ENCODE results near the gene ZMYND12.

DNA sequence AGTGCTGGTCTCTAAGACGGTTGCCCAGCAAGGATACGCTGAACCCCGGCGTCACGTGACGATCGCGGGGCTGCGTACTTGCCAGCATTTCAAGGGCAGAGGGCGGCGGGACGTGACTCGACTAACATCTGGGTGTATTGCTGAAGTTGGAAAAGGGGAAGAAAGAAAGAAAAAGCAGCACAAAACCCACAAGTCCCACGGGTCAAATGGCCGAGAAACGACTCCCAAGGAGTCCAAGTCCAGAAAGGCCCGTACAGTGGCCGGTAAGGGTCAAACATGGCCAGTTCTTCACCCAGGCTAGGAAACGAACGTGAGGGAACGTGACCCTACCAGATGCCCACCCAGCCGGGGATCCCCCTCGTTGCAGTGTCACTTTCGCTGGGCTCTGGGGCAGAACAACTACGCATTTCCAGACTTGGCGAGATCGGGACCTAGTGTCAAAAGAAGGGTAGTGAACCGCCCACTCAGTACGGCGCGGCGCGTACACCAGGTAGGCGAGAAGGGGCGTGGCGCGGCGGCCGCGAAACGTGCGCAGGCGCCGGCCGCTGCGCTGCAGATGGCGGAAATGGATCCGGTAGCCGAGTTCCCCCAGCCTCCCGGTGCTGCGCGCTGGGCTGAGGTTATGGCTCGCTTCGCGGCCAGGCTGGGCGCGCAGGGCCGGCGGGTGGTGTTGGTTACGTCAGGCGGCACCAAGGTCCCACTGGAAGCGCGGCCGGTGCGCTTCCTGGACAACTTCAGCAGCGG is at the start of gene ZMYND12, which contains the start of gene PPCS:
- TF ChIP-seq, protein P1, sequence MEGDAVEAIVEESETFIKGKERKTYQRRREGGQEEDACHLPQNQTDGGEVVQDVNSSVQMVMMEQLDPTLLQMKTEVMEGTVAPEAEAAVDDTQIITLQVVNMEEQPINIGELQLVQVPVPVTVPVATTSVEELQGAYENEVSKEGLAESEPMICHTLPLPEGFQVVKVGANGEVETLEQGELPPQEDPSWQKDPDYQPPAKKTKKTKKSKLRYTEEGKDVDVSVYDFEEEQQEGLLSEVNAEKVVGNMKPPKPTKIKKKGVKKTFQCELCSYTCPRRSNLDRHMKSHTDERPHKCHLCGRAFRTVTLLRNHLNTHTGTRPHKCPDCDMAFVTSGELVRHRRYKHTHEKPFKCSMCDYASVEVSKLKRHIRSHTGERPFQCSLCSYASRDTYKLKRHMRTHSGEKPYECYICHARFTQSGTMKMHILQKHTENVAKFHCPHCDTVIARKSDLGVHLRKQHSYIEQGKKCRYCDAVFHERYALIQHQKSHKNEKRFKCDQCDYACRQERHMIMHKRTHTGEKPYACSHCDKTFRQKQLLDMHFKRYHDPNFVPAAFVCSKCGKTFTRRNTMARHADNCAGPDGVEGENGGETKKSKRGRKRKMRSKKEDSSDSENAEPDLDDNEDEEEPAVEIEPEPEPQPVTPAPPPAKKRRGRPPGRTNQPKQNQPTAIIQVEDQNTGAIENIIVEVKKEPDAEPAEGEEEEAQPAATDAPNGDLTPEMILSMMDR (IDR thresholded peaks at IDR 0.05) = peak; percentile 13 to 19
- TF ChIP-seq POLR2A (IDR thresholded peaks at IDR 0.05) = peak in 1 of 2 donors; percentile 79
